CD4-positive, alpha-beta T cell treated with Interferon alpha-2 for 1 hour (primary cell): ENCODE results near the gene CHST3.
"Not testable (repeated sequence)": the region's sequence is repeated elsewhere in the genome, so short reads cannot be mapped to it uniquely, and the experiment has no call there.

Experiments used
- DNase-seq, 2 donors: peaks; one replicate each; pipeline ENCODE4 v3.0.0-alpha.2; 2020 to 2022

The CHST3 gene

DNA sequence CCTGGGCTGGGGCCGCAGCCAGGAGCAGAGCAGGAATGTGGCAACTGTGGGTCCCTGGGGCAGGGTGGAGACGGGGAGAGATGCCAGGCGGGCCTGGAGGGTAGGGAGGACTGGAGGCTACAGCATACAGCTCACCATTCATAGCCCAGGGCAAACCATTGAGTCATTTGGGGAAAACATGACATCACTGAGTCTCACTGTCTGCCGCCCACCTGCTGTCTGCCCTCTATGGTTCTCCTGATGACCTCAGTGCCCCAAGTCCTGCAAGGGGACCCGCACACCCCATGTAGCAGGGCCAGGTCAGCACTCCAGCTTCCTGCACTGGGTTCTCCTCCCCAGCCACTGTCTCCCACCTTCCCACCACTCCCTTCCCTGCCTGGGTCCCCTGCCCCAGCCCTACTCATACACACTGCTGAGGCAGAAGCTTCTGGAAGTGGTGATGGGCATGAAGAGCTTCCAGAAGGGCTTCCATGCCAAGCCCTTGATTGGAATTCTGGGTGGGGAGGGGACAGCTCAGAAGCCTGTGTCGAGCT, 10.4 kb downstream of the CHST3 start:
- no peak for DNase-seq

DNA sequence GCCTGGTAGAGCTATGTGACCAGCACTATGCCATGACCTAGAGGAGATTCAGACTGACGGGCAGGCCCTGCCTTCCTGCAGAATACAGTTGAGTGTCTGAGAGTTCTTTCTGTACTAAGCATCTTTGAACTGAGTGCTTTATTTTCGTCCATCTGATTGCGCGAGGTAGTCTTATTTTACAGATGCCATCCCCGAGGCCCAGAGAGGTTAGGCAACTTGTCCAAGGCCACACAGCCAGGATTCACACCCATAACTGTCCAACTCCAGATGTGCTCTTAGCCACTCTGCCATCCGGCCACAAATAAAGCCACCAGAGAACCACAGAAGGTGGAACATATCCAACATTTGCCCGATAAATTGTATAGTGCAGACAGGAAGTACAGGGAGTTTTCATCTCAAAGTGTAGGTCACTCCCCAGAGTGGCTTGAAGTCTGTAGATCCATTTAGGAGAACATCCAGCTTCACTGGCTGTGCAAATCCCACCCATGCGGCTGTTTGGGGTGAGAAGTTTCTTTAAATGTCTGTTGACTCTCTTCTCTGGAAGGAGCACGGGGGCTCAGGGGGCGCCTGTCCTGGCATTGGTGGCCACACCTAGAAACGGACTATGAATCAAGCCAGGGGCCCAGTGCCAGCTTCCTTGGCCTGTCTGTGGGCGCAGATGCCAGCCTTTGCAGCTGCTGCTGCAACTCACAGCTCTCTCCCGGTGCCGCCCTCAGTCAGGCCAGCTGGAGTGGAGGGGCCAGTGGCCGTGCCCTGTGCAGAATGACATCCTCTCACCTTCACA, 11.1 kb downstream of the CHST3 start:
- DNase-seq: no peak

- no peak for DNase-seq
Observed at GRCh38 chr10:71975871-71976725, 11.9 kb downstream of the CHST3 start.

- not testable (repeated sequence) for DNase-seq
Observed at GRCh38 chr10:71977614-71977903, 13.4 kb downstream of the CHST3 start.

DNA sequence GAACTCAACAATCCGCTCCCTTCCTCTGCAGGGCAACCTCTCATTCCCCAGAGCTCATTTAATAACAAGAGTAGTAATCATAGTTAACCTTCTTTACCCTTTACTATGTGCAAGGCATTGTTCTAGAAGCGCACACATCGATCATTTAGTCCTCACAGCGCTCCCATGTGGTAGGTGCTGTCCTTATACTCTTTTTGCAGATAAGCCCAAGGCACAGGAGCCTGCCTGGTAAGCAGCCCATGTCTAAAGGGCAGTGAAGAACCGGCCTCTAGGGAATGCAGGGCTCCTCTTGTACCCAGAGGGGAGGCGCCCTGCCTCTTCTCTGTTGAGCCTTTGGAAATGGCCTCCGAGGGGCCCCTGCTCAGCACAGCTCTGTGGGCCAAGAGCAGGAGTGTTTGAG, 14.3 kb downstream of the CHST3 start:
- DNase-seq: no peak

- no peak for DNase-seq
Observed at GRCh38 chr10:71978988-71979691, 14.9 kb downstream of the CHST3 start.

- DNase-seq: no peak
Observed at GRCh38 chr10:71979692-71980062, 15.5 kb downstream of the CHST3 start.

GRCh38 chr10:71980181-71981014, 16.2 kb downstream of the CHST3 start:
- DNase-seq: no peak

DNA sequence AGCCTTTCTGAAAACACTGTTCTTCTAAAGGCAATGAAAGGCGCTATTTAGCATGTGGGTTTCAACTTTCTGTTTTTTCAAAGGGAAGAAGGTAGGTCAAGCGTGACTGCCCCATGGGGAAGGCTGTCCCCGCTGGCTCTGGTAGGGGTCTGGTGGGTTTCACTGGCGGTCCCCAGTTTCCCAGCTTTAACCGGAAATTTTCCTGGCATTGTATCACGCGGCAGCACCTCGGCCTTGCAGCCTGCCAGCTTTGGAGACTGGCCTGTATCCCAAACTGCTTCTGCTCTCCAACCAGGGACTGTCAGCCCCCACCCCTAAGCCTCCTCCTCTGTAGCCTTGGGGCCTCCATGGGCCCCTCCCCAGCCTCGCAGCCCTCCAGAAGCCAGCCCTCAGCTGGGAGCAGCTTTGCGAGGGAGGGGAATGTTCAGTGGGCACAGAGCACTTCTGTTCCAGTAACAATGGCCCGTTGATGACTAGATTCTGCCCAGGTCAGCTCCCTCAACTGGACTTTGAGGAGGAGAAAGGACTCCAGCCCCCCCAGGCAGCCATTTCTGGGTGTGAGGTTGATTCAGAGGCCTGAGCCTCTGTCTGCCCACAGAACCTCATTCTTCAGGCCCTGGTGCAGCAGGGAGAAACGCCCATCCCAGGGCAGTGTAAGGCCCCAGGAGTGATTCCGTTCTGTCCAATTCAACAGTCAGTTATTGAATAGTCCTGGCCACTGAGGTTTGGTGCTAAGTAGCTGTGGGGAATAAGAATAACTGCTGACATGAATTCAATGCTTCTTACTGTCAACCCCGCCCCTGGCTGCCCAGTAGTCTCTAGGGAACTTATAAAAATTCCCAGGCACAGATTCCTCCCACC, 17.1 kb downstream of the CHST3 start:
- no peak for DNase-seq

GRCh38 chr10:71981876-71982230, 17.7 kb downstream of the CHST3 start:
- DNase-seq: no peak

DNA sequence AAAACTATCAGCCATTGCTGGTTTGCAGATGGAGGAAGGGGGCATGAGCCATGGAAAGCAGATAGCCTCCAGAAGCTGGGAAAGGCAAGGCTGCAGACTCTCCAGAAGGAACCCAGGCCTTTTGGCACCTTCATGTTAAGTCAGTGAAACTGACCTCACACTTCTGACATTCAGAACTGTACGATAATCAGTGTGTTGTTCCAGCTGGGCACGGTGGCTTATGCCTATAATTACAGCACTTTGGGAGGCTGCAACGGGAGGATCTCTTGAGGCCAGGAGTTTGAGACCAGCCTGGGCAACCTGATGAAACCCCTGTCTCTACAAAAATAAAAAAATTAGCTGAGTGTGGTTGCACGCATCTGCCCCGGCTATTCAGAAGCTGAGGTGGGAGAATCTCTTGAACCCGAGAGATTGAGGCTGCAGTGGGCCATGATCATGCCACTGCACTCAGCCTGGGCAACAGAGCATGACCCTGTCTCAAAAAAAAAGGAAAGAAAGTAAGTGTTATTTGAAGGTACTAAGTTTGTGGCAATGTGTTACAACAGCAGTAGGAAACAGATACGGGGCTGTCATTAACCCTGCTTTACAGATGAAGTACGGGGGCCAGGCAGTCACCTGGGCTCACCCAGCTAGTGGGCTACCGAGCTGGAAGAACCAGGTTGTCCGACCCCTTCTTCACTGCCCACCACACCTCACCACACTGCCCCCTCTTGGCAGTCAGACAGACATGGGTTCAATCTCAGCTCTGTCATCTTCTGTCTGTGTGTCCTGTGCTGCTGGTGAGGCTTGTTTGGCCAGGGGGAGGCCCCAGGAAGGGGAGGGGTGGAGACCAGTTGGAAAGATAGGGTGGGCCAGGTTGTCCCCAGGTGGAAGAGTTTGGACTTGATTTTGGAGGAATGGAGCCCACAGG, 18.3 kb downstream of the CHST3 start:
- no peak for DNase-seq

DNA sequence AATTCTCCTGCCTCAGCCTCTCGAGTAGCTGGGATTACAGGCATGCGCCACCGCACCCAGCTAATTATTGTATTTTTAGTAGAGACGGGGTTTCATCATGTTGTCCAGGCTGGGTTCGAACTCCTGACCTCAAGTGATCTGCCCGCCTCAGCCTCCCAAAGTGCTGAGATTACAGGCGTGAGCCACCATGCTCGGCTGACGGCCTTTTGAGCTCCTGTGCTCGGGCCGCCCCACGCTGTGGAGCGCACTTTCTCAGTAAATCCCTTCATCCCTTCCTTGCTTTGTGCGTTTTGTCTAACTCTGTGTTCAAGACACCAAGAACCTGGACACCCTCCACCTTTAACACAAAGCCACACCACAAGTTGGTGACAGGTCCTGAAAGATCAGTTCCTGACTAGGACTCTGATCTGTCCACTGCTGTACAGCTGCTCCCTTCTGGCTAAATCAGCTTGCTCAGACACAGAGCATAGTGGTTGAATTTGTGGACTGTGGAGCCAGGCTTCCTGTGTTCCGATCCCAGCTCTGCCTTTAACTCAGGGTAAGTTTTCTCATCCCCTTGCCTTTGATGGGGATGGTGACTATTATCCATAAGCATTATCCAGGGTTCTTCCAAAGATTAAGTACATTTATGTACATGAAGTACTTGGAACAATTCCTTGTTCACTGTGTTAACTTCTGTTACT, 20.1 kb downstream of the CHST3 start:
- DNase-seq: no peak

DNA sequence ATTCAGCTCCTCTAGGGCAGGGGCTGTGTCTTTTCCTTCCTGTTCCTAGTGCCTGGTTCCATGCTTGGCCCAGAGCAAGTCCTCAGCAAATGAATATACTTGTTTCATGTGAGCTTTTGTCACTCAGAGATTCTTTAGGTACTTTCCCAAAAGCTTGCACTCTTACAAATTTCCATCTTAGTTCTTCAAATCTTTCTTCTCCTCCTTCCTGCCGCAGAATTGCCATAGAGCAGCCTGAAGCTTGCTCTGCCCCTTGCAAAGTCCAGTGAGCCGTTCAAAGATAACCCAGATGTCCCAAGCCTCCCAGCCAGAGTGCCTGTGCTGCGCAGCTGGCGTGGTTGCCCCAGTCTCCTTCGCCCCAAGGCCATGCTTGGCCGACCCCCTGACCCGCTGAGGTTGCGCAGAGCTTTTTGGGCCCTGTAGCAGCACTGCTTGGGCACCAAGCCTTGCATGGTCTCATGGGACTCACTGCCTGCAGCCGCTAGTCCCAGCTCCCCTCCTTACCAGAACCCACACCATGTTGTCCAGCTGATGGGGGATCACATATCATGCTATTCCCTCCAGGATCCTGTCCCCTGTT, 20.7 kb downstream of the CHST3 start:
- DNase-seq: no peak

GRCh38 chr10:71985542-71986250, 21.5 kb downstream of the CHST3 start:
- no peak for DNase-seq

- DNase-seq: not testable (repeated sequence)
Observed at GRCh38 chr10:71988895-71989294, 24.7 kb downstream of the CHST3 start.

- no peak for DNase-seq
Observed at GRCh38 chr10:71989661-71990454, 25.7 kb downstream of the CHST3 start.

DNA sequence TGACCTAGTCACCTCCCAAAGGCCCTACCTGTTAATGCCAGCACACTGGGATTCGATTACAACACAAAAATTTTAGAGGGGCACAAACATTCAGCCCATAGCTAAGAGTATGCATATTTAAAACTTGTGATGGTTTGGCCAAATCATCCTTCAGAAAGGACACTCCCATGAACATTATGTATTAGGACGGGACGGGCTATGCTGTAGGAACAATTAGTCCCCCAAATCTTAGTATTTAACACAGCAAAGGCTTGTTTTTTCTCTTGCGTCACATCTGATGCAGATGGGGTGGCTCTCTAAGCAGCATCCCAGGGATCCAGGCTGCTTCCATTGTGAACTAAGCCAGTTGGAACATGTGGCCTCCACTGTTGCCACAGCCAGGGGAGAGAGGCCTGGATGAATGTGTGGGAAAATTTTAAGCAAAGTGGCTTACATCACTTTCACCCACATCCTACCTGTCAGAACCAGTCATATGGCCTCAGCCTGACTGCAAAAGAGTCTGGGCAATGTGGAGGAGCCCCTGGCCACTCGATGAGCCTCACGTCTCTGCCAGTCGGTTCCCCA, 26.6 kb downstream of the CHST3 start:
- DNase-seq: no peak

- no peak for DNase-seq
Observed at GRCh38 chr10:71995449-71995848, 31.3 kb downstream of the CHST3 start.
